Measurements from ENCODE around the gene HOXB1.

- TF ChIP-seq CTCF (IDR thresholded peaks at IDR 0.05) (no peak), POLR2A (IDR thresholded peaks at IDR 0.05) (no peak)
These were observed 23.8 kb upstream of the HOXB1 start for GRCh38 chr17:48554412-48555257.
